GM23338 (cell line): Measurements from ENCODE around the gene COPA. TPM values are rescaled to one million over a fixed set of nuclear protein-coding genes. Genes with fewer than 3 reads are reported as not detected.

Experiments used
- ATAC-seq: fragments of 200-7000 bp; cut with Tn5 transposase; 3 replicates; pipeline ENCODE4 v1.9.1; 2020
- DNase-seq: peaks from one replicate; pipeline ENCODE4 v3.0.0-alpha.2; 2015; ENCODE audit warnings: low spot score
- H2AFZ ChIP-seq: fragments of 200-600 bp; sonication (generic); 2 replicates; pipeline ENCODE4 v1.8.0; 2016; ENCODE audit warnings: antibody characterized with exemption, mild to moderate bottlenecking, moderate library complexity
- H3F3A ChIP-seq: fragments of 200-600 bp; sonication (generic); replicated peaks from 2 replicates; pipeline ENCODE4 v1.8.0; 2017; ENCODE audit warnings: antibody characterized with exemption, mixed run types, low read depth
- H3K27ac ChIP-seq: fragments of 200-600 bp; sonication (generic); 2 replicates; pipeline ENCODE4 v1.6.1; 2016; ENCODE audit warnings: low read depth
- H3K27me3 ChIP-seq: fragments of 200-600 bp; sonication (generic); 2 replicates; pipeline ENCODE4 v1.8.0; 2016; ENCODE audit warnings: mild to moderate bottlenecking, mixed run types, moderate library complexity; ENCODE audit not compliant: insufficient read depth
- H3K36me3 ChIP-seq: fragments of 200-600 bp; sonication (generic); 2 replicates; pipeline ENCODE4 v1.8.0; 2016; ENCODE audit warnings: mild to moderate bottlenecking; ENCODE audit not compliant: insufficient read depth
- H3K4me1 ChIP-seq: fragments of 200-600 bp; sonication (generic); 2 replicates; pipeline ENCODE4 v1.8.0; 2016; ENCODE audit warnings: mild to moderate bottlenecking, moderate library complexity; ENCODE audit not compliant: insufficient read depth
- H3K4me2 ChIP-seq: fragments of 200-600 bp; sonication (generic); 2 replicates; pipeline ENCODE4 v1.7.1; 2017; ENCODE audit warnings: mixed run types
- H3K4me3 ChIP-seq: fragments of 200-600 bp; sonication (generic); 2 replicates; pipeline ENCODE4 v1.6.1; 2016; ENCODE audit warnings: mixed run types
- H3K79me2 ChIP-seq: fragments of 200-600 bp; sonication (generic); replicated peaks from 2 replicates; pipeline ENCODE4 v1.8.0; 2017; ENCODE audit warnings: mild to moderate bottlenecking; ENCODE audit not compliant: insufficient read depth
- H3K9me2 ChIP-seq: fragments of 200-600 bp; sonication (generic); 2 replicates; pipeline ENCODE4 v1.8.0; 2017; ENCODE audit not compliant: insufficient read depth
- H4K20me1 ChIP-seq: fragments of 200-600 bp; sonication (generic); replicated peaks from 2 replicates; pipeline ENCODE4 v1.8.0; 2017; ENCODE audit warnings: mild to moderate bottlenecking; ENCODE audit not compliant: insufficient read depth
- H3K27ac Mint-ChIP-seq: 2 replicates; pipeline ENCODE4 v1.8.0; 2020; ENCODE audit warnings: inconsistent platforms, mild to moderate bottlenecking, moderate library complexity, mixed read lengths
- H3K27me3 Mint-ChIP-seq: 3 replicates; pipeline ENCODE4 v1.8.0; 2022; ENCODE audit warnings: low read depth, mild to moderate bottlenecking, moderate library complexity, mixed read lengths, inconsistent platforms; ENCODE audit not compliant: insufficient read depth, poor library complexity
- H3K36me3 Mint-ChIP-seq: 3 replicates; pipeline ENCODE4 v1.8.0; 2021; ENCODE audit warnings: low read depth, mild to moderate bottlenecking, inconsistent platforms, moderate library complexity, mixed read lengths
- H3K4me1 Mint-ChIP-seq: 3 replicates; pipeline ENCODE4 v1.8.0; 2020; ENCODE audit warnings: mild to moderate bottlenecking, inconsistent platforms, mixed read lengths
- H3K4me3 Mint-ChIP-seq: 3 replicates; pipeline ENCODE4 v1.8.0; 2021; ENCODE audit warnings: moderate library complexity, mild to moderate bottlenecking, inconsistent platforms, mixed read lengths
- H3K9me3 Mint-ChIP-seq: 3 replicates; pipeline ENCODE4 v1.8.0; 2020; ENCODE audit warnings: moderate library complexity, mild to moderate bottlenecking, inconsistent platforms, mixed read lengths
- POLR2AphosphoS5 ChIP-seq: IDR thresholded peaks from 2 replicates; pipeline ENCODE4 v1.6.1; 2016; ENCODE audit warnings: antibody characterized with exemption, low read depth
- STAT1 ChIP-seq: IDR thresholded peaks from one replicate; pipeline ENCODE4 v1.6.1; 2016; ENCODE audit warnings: antibody characterized with exemption; ENCODE audit not compliant: unreplicated experiment
- ZNF462 ChIP-seq: fragments of 250-450 bp; sonication (Bioruptor Pico); IDR thresholded peaks from 2 replicates; pipeline ENCODE4 v1.5.0; 2020; ENCODE audit warnings: mild to moderate bottlenecking, moderate library complexity
- polyA plus RNA-seq: library from polyadenylated mRNA; unstranded; fragments of >200 nt; fragmentation: Nextera tagmentation; extraction: Ambion mirVana; gene quantifications from 2 replicates; pipeline ENCODE4 v1.2.1, GENCODE V29; 2016
- total RNA-seq: library from RNA; depleted of rRNA; stranded (reverse); fragments of >200 nt; shearing (Covaris generic); gene quantifications from 2 replicates; pipeline ENCODE4 v1.2.3, GENCODE V29; 2014
- TF ChIP-seq, protein P1 (sequence below): IDR thresholded peaks from one replicate; pipeline ENCODE4 v1.6.1; 2018; ENCODE audit warnings: antibody characterized with exemption; ENCODE audit not compliant: unreplicated experiment
- TF ChIP-seq, protein P2 (sequence below), 2 experiments: fragments of 200-600 bp in 1 of 2; sonication (generic) in 1 of 2; conservative IDR thresholded peaks; 2 replicates each; pipeline versions ENCODE4 v1.5.1 to v1.6.1; 2016 to 2017; ENCODE audit warnings: antibody characterized with exemption in 2 of 2, low read depth in 2 of 2, mild to moderate bottlenecking in 2 of 2, moderate library complexity in 1 of 2

The COPA gene
- total and polyA plus RNA-seq, 2 experiments from 2014 or later: 58.2 to 87.1 TPM

DNA sequence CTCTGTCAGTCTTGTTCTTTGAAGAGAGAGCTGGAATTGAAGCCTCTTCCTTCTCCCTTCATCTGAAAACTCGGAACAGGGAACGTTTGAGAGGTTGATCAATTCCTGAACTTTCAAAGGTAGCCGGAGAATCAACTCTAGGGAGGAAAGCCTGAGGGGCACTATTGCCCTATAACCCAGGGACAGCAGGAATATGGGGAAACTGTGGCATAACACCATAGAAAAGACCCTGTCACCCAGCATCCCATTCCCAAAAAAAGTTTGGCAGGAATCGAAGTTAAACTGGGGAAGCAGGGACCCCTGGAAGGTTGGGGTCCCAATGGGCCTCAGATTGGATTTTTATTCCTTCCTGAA lies 18.7 kb upstream of the COPA start:
- peak overlapping the region; percentile 86 for H3K27ac ChIP-seq
- H2AFZ ChIP-seq: no peak overlapping the region
- Mint-ChIP-seq H3K4me1 (peaks cover 46% of the 10 kb centered on the region), H3K36me3 (peaks cover 39% of the 10 kb centered on the region), H3K27me3 (peaks cover 11% of the 10 kb centered on the region), H3K4me3 (no peak overlapping the region), H3K27ac (peak overlapping the region; percentile 98), H3K9me3 (no peaks in the 10 kb centered on the region)
- H3K27me3 ChIP-seq: no peaks in the 10 kb centered on the region
- ATAC-seq (no peak), DNase-seq (no peak)
- no peaks in the 10 kb centered on the region for H3K79me2 ChIP-seq
- 0 out of 2 replicates have a peak overlapping the region, but pooled peaks have one; percentile 32 for H3K4me2 ChIP-seq
- no peak overlapping the region for H3K4me3 ChIP-seq
- H3F3A ChIP-seq: 0 out of 2 replicates have a peak, but pooled peaks cover 3% of the 10 kb centered on the region
- peaks cover 20% of the 10 kb centered on the region for H3K4me1 ChIP-seq
- TF ChIP-seq, protein P1, sequence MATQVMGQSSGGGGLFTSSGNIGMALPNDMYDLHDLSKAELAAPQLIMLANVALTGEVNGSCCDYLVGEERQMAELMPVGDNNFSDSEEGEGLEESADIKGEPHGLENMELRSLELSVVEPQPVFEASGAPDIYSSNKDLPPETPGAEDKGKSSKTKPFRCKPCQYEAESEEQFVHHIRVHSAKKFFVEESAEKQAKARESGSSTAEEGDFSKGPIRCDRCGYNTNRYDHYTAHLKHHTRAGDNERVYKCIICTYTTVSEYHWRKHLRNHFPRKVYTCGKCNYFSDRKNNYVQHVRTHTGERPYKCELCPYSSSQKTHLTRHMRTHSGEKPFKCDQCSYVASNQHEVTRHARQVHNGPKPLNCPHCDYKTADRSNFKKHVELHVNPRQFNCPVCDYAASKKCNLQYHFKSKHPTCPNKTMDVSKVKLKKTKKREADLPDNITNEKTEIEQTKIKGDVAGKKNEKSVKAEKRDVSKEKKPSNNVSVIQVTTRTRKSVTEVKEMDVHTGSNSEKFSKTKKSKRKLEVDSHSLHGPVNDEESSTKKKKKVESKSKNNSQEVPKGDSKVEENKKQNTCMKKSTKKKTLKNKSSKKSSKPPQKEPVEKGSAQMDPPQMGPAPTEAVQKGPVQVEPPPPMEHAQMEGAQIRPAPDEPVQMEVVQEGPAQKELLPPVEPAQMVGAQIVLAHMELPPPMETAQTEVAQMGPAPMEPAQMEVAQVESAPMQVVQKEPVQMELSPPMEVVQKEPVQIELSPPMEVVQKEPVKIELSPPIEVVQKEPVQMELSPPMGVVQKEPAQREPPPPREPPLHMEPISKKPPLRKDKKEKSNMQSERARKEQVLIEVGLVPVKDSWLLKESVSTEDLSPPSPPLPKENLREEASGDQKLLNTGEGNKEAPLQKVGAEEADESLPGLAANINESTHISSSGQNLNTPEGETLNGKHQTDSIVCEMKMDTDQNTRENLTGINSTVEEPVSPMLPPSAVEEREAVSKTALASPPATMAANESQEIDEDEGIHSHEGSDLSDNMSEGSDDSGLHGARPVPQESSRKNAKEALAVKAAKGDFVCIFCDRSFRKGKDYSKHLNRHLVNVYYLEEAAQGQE: no peak
- TF ChIP-seq, protein P2, sequence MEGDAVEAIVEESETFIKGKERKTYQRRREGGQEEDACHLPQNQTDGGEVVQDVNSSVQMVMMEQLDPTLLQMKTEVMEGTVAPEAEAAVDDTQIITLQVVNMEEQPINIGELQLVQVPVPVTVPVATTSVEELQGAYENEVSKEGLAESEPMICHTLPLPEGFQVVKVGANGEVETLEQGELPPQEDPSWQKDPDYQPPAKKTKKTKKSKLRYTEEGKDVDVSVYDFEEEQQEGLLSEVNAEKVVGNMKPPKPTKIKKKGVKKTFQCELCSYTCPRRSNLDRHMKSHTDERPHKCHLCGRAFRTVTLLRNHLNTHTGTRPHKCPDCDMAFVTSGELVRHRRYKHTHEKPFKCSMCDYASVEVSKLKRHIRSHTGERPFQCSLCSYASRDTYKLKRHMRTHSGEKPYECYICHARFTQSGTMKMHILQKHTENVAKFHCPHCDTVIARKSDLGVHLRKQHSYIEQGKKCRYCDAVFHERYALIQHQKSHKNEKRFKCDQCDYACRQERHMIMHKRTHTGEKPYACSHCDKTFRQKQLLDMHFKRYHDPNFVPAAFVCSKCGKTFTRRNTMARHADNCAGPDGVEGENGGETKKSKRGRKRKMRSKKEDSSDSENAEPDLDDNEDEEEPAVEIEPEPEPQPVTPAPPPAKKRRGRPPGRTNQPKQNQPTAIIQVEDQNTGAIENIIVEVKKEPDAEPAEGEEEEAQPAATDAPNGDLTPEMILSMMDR (conservative IDR thresholded peaks at IDR 0.05; ENCODE audit: low read depth in 2 of 2): no peak
- no peak for TF ChIP-seq POLR2AphosphoS5
- no peaks in the 10 kb centered on the region for H4K20me1 ChIP-seq
- peaks cover 4% of the 10 kb centered on the region; the same call in 1 of the 2 replicates for H3K36me3 ChIP-seq
- no peaks in the 10 kb centered on the region for H3K9me2 ChIP-seq

DNA sequence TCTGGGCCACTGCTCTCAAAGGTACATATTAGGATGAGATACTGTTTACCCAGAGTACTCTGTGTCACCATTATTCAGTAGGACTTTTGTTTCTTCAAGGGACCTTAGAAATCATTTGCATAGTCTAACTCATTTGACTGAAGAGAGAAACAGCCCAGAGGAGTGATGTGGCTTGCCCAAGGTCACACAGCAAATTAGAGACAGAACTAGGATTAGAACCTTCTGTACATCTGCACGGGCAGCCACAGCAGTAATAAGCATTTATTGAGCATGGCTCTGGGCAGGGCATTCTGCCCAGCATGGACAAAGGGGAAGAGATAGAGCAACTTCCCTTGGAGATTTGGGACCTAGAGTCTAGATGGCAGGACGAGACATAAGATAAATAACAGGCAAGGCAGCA lies 18.1 kb upstream of the COPA start:
- no peaks in the 10 kb centered on the region for H4K20me1 ChIP-seq
- no peaks in the 10 kb centered on the region for H3K9me2 ChIP-seq
- no peak overlapping the region for H3K4me2 ChIP-seq
- Mint-ChIP-seq H3K27ac (peak overlapping the region; percentile 98), H3K27me3 (peaks cover 11% of the 10 kb centered on the region), H3K36me3 (peaks cover 44% of the 10 kb centered on the region), H3K4me1 (peaks cover 45% of the 10 kb centered on the region), H3K4me3 (no peak overlapping the region; the same call in 2 of the 3 replicates), H3K9me3 (no peaks in the 10 kb centered on the region)
- peaks cover 20% of the 10 kb centered on the region for H3K4me1 ChIP-seq
- no peak overlapping the region for H2AFZ ChIP-seq
- H3K4me3 ChIP-seq: no peak overlapping the region
- DNase-seq (no peak), ATAC-seq (no peak)
- H3K36me3 ChIP-seq: peaks cover 8% of the 10 kb centered on the region; the same call in 1 of the 2 replicates
- H3K27me3 ChIP-seq: no peaks in the 10 kb centered on the region
- 0 out of 2 replicates have a peak, but pooled peaks cover 3% of the 10 kb centered on the region for H3F3A ChIP-seq
- H3K79me2 ChIP-seq: no peaks in the 10 kb centered on the region
- peak overlapping the region; percentile 86; the same call in 1 of the 2 replicates for H3K27ac ChIP-seq
- TF ChIP-seq STAT1 (no peak), ZNF462 (no peak)
- TF ChIP-seq, protein P1: no peak
